Fibroblast of villous mesenchyme (primary cell): ENCODE data around the gene EXD1. TPM values are rescaled to one million over a fixed set of nuclear protein-coding genes. Genes with fewer than 3 reads are reported as not detected.
A peak's percentile ranks its signal among the peaks of the same experiment; 100 is the strongest.

Experiments
- DNase-seq: peaks from one replicate; pipeline ENCODE4 v3.0.0-alpha.2; 2010; ENCODE audit warnings: low read depth
- H3K4me3 ChIP-seq: 2 replicates; pipeline ENCODE4 v1.5.1; 2011; ENCODE audit warnings: low read depth, mild to moderate bottlenecking, low read length
- total RNA-seq: library from RNA; depleted of rRNA; stranded (reverse); fragments of >200 nt; gene quantifications from 2 replicates; pipeline ENCODE4 v1.2.3, GENCODE V29; 2012
- TF ChIP-seq, protein P1 (sequence below): IDR thresholded peaks from 2 replicates; pipeline ENCODE4 v1.5.1; 2012; ENCODE audit warnings: low read depth, mild to moderate bottlenecking, low read length; ENCODE audit not compliant: insufficient read depth

The EXD1 gene
- total RNA-seq, 1 donor, result under 0.01 TPM

GRCh38 chr15:41169086-41169485 is 61.5 kb downstream of the EXD1 start:
- no peak for DNase-seq
- H3K4me3 ChIP-seq, result no peak overlapping the region
- TF ChIP-seq, protein P1, sequence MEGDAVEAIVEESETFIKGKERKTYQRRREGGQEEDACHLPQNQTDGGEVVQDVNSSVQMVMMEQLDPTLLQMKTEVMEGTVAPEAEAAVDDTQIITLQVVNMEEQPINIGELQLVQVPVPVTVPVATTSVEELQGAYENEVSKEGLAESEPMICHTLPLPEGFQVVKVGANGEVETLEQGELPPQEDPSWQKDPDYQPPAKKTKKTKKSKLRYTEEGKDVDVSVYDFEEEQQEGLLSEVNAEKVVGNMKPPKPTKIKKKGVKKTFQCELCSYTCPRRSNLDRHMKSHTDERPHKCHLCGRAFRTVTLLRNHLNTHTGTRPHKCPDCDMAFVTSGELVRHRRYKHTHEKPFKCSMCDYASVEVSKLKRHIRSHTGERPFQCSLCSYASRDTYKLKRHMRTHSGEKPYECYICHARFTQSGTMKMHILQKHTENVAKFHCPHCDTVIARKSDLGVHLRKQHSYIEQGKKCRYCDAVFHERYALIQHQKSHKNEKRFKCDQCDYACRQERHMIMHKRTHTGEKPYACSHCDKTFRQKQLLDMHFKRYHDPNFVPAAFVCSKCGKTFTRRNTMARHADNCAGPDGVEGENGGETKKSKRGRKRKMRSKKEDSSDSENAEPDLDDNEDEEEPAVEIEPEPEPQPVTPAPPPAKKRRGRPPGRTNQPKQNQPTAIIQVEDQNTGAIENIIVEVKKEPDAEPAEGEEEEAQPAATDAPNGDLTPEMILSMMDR, result no peak

DNA sequence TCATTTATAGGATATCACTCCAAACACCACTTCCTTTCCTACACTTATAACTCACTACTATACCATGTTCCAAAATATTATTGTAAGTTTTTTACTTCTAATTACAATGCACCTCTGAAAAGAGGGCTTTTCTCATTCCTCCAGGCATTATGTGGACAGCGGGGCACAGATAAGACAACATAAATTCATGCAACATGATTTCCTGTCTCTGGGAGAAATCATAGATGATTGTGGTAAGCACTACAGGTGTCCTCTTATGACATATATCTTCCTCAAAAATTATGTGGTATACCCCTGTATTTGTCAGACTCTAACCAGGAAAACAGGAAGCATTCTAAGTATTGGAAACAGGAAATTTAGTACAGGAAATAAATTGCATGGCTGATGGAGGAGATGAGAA is 68.8 kb downstream of the EXD1 start:
- DNase-seq, result no peak
- H3K4me3 ChIP-seq, result no peak overlapping the region
- TF ChIP-seq, protein P1, result no peak

DNA sequence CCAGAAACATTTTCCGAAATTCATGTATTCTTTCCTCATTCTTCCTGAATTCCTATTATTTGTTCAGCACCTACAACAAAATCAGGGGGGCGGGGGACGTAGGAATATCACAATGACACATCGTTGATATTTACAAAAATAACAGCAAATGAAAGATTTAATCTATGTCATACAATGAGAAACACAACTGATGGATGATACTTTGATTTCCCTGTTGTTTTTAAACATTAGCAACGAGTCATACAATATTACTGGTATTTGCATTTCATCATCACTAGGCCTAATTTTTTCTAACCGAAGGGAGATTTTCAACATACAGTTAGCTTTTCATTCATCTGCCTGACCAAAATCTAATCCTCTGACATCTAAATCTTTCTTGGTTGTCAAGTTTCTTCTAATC is 69.2 kb downstream of the EXD1 start:
- TF ChIP-seq, protein P1, result no peak
- peak; percentile 55 for DNase-seq

DNA sequence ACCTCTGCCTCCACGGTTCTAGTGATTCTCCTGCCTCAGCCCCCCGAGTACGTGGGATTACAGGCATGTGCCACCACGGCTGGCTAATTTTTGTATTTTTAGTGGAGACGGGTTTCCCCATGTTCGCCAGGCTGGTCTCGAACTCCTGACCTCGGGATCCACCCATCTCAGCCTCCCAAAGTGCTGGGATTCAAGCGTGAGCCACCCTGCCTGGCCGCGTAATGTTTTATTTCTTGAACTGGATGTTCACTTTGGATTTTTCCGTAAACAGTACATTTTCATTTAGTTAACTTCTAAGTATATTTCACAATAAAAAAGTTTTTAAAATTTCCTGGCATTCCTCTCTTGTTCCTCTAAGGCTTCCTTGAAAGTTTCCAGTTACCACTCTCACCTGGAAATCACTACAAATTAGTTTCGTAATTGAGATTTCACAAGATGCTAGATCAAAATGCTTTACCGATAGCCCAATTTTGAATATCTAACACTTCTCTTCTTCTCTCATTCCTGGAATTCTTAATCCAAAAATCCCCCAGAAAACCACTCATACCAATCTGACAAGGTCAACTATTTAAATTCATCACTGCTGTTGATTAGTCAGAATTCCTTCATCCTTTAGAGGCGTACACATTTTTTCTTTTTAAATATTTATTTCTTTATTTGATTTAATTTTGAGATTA is 69.8 kb downstream of the EXD1 start:
- TF ChIP-seq, protein P1, result no peak
- peak; percentile 38 for DNase-seq

More for the DNA sequence above, 69.2 kb downstream of the EXD1 start:
- no peak overlapping the region for H3K4me3 ChIP-seq

DNA sequence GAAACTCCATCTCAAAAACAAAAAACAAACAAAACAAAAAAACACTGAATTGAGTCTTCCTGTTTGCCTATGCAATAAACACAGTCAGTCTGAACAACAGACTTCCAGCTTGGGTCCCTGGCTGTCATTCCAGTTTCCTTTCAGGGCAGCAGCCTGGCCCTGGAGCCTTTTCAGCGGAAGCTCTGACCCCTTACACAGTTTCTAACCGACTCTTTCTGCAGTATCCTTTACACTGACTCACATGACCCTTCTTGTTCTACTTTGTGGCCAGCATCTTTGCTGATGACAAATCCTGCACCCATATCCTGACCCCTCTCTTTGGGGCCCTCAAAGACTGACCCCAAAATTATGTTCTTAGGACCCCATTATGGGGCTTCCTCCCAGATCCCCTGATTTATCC is 76.1 kb downstream of the EXD1 start:
- H3K4me3 ChIP-seq, result no peak overlapping the region
- DNase-seq, result no peak
- TF ChIP-seq, protein P1, result no peak

More for the DNA sequence above, 69.8 kb downstream of the EXD1 start:
- no peak overlapping the region for H3K4me3 ChIP-seq

- no peak for DNase-seq
- TF ChIP-seq, protein P1, result no peak
- no peak overlapping the region for H3K4me3 ChIP-seq
Observed at GRCh38 chr15:41153733-41154132, 76.8 kb downstream of the EXD1 start.
